D721Med (cell line): ENCODE results near the gene PRCP.
"Not testable (repeated sequence)": the region's sequence is repeated elsewhere in the genome, so short reads cannot be mapped to it uniquely, and the experiment has no call there.

Source experiments
- DNase-seq: peaks from one replicate; pipeline ENCODE4 v3.0.0; 2011; ENCODE audit warnings: low spot score; ENCODE audit not compliant: insufficient read length
- FAIRE-seq: peaks from 2 replicates; lab custom pipeline; 2011; peaks lifted over from hg19 to GRCh38; lab: Jason Lieb, UNC
- CTCF ChIP-seq: IDR thresholded peaks from 2 replicates; pipeline ENCODE4 v1.5.1; 2012; ENCODE audit warnings: mild to moderate bottlenecking, control low read depth; ENCODE audit not compliant: insufficient read depth; ENCODE audit errors: missing control alignments

PRCP gene

DNA sequence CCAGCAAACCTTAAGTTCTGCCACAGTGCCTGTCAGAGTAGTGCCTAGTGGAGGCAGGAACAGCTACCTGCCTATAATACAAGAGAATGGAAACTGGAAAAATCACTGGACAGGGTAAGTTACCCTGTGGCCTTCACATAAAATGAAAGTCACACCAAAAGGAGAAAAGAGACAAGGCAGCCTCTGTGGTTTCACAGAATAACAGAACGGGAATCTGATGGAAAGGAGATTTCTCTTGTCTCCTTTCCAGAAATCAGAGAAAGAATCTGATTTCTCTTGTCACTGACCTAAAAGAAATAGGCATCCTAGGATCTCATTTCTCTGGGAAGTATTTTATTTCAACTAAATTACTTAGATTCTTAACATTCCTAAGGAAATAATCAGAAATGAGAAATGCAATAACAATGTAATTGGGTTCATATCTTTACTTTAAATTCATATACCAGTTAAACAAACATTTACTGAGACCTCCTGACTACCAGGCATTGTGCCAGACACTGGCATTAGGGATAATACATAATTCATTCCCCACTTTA, 41.6 kb downstream of the PRCP start:
- no peak for DNase-seq
- no peak for TF ChIP-seq CTCF
- no peak for FAIRE-seq

DNA sequence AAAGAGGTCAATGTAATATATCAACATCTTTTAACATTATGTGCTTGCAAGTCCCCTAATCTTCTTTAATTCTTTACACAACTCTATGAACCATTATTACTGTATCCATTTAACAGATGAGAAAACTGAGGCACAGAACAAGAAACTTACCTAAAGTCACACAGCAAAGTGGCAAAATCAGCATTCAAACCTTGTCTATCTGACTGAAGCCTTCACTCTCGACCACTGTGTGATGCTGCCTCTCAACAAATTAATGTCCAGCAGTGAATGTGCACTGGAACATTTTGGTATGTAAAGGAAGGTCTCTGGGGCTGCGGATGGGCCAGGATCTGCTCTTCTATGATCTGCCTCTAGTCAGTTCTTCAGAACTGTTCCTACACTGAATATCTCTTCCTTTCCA, 42.1 kb downstream of the PRCP start:
- FAIRE-seq = no peak

GRCh38 chr11:82857145-82857544, 43.1 kb downstream of the PRCP start:
- no peak for DNase-seq
- no peak for FAIRE-seq
- no peak for TF ChIP-seq CTCF

More for the DNA sequence above, 42.1 kb downstream of the PRCP start:
- no peak for TF ChIP-seq CTCF
- DNase-seq = no peak

GRCh38 chr11:82855616-82856015, 44.6 kb downstream of the PRCP start:
- DNase-seq (no peak), FAIRE-seq (no peak)
- no peak for TF ChIP-seq CTCF

GRCh38 chr11:82854916-82855315, 45.3 kb downstream of the PRCP start:
- DNase-seq, FAIRE-seq: not testable (repeated sequence)

DNA sequence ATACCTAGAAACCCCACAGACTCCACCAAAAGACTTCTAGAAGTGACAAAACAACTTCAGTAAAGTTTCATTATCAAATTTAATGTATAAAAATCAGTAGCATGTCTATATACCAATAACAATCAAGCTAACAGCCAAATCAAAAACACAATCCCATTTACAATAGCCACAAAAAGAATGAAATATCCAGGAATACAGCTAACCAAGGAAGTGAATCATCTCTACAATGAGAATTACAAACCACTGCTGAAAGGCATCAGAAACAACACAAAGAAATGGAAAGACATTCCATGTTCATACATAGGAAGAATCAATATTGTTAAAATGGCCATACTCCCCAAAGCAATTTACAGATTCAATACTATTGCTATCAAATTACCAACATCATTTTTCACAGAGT, 46.0 kb downstream of the PRCP start:
- FAIRE-seq (no peak), DNase-seq (no peak)
- no peak for TF ChIP-seq CTCF

DNA sequence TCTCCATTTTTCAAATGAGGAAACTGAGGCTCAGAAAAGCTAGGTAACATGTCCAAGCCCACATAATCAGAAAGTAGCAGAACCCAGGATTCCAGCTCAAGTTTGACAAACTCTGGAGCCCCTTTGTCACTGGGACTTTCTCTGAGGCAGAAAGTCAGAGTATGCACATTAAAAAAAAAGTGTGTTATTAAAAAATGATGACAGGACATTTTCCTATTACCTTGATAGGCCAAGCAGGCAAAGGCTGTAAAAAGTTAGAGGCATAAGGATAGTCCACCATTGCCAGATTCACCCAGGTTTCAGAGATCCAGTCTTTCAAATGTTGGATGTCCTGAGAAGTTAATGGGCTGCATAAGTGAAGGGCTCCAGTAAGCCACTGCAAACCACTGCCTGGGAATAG, 51.4 kb downstream of the PRCP start:
- no peak for DNase-seq
- FAIRE-seq = no peak
- TF ChIP-seq CTCF = no peak
